GM12873 (cell line): Measurements from ENCODE around the gene EGF.

Experiments
- CTCF ChIP-seq: IDR thresholded peaks from 2 replicates; pipeline ENCODE4 v1.5.1; 2012; ENCODE audit warnings: low read depth, mild to moderate bottlenecking, moderate library complexity, low read length, control low read depth; ENCODE audit not compliant: insufficient read depth; ENCODE audit errors: missing control alignments

Gene EGF

DNA sequence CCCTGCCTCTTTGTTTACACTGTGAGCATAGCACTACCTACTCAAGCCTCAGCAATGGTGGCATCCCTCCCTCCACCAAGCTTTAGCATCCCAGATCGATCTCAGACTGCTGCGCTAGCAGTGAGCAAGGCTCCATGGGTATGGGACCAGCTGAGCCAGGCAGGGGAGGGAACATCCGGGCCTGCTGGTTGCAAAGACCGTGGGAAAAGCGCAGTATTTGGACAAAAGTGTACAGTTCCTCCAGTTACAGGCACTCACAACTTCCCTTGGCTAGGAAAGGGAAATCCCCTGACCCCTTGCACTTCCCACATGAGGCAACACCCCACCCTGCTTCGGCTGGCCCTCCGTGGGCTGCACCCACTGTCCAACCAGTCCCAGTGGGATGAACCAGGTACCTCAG, 26.5 kb downstream of the EGF start:
- TF ChIP-seq CTCF: no peak

DNA sequence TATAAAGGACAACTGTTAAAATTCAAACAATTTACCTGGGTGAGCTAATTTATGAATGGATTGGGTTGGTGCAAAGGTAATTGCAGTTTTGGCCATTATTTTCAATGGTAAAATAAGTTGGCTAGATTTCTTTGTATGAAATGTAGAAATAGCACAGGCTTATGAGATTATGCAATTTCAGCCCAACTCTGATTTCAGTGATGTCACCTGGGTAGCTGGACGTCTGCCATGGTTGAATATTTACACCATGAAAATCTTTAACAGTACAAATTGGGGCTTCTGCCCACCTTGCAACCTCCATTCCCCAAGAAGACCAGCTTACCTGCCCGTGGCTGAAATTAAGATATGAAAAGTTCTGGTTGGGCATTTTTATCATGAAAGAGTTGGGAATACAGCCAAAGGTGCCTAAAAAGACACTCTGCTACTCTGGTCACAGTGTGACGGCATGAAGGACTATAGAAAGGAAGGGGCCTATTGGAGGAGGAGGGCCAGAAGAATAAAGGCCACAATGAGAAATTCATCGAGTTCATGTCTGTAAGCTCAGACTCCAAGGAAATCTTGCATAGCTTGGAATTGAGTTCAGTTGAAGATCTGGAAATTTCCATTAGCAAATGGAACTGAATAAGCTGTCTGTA, 29.7 kb downstream of the EGF start:
- no peak for TF ChIP-seq CTCF

DNA sequence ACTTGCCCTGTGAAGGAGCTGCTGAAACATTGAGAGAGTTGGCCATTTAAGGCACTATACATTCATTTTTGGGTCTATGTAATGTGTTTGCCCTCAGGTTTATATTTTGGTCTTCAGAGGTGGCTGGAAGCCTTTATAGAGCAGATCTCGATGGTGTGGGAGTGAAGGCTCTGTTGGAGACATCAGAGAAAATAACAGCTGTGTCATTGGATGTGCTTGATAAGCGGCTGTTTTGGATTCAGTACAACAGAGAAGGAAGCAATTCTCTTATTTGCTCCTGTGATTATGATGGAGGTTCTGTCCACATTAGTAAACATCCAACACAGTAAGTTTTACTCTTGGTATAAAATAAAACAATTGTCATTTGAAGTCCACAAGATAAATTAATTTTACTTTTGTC, 31.1 kb downstream of the EGF start:
- TF ChIP-seq CTCF: no peak

DNA sequence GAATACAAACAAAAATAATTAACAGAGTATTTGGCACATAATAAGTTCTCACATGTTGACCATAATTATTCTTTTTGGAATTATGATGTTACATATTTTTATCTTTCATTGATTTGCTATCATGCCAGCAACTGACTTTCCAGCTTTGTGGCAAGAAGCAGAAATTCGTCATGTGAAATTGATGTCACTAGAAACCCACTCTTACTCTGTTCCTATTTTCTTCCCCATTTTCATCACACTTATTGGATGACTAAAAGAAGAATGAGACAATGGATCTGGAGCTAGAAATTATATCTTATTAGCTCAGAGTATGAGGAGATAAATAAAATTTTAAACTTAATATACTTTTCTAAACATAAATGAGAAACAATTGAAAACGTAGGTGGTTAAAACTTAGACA, 31.9 kb downstream of the EGF start:
- TF ChIP-seq CTCF: no peak

GRCh38 chr4:109945056-109945455, 32.4 kb downstream of the EGF start:
- no peak for TF ChIP-seq CTCF

GRCh38 chr4:109946120-109946519, 33.4 kb downstream of the EGF start:
- TF ChIP-seq CTCF: no peak

DNA sequence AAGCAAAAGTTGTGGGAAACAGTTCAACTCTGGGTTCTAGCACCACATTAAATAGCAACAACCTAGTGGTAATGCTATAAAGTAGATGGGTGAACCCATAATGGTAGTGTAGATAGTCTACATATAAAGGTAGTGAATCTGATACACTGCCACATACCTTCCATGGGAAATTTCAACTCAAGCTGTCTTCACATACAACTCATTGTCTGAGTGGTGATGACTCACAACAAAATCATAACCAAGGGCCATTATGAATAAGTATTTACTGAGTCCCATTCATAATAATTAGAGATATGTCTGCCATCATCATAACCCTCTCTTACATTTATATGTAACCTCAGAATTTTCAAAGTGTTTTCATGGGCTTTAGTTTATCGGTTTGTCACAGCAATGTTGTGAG, 34.8 kb downstream of the EGF start:
- no peak for TF ChIP-seq CTCF
